Neuronal stem cell (in vitro differentiated cells): ENCODE results near the gene TMC5.
A peak's percentile ranks its signal among the peaks of the same experiment; 100 is the strongest.

Source experiments
- DNase-seq: peaks from one replicate; pipeline ENCODE4 v3.0.0-alpha.2; 2013; ENCODE audit warnings: low spot score
- H2AFZ ChIP-seq: one replicate; pipeline ENCODE4 v1.6.1; 2013; ENCODE audit warnings: mild to moderate bottlenecking, low read length, inconsistent platforms
- H2AK5ac ChIP-seq: 2 replicates; pipeline ENCODE4 v1.6.1; 2013; ENCODE audit warnings: low read depth, mild to moderate bottlenecking, inconsistent platforms, low read length, moderate library complexity, mixed read lengths
- H2BK120ac ChIP-seq: 2 replicates; pipeline ENCODE4 v1.6.1; 2013; ENCODE audit warnings: low read depth, mild to moderate bottlenecking, inconsistent platforms, low read length, moderate library complexity, mixed read lengths
- H2BK12ac ChIP-seq: one replicate; pipeline ENCODE4 v1.6.1; 2013; ENCODE audit warnings: low read length, inconsistent platforms
- H2BK15ac ChIP-seq: 2 replicates; pipeline ENCODE4 v1.6.1; 2013; ENCODE audit warnings: mild to moderate bottlenecking, low read length, inconsistent platforms, mixed read lengths
- H2BK5ac ChIP-seq: one replicate; pipeline ENCODE4 v1.6.1; 2013; ENCODE audit warnings: inconsistent platforms, mild to moderate bottlenecking, low read length, moderate library complexity
- H3K14ac ChIP-seq: one replicate; pipeline ENCODE4 v1.6.1; 2013; ENCODE audit warnings: low read length, inconsistent platforms
- H3K18ac ChIP-seq: 2 replicates; pipeline ENCODE4 v1.6.1; 2013; ENCODE audit warnings: low read length, inconsistent platforms
- H3K23ac ChIP-seq: 2 replicates; pipeline ENCODE4 v1.6.1; 2013; ENCODE audit warnings: low read depth, mild to moderate bottlenecking, mixed read lengths, low read length, inconsistent platforms; ENCODE audit not compliant: poor library complexity
- H3K27ac ChIP-seq: replicated peaks from 3 replicates; pipeline ENCODE4 v1.5.1; 2013; ENCODE audit warnings: low read length, inconsistent platforms
- H3K27me3 ChIP-seq, 3 experiments: 2 replicates each; pipeline ENCODE4 v1.6.1; 2013; ENCODE audit warnings: low read length in 3 of 3, mild to moderate bottlenecking in 2 of 3, inconsistent platforms in 1 of 3, low read depth in 1 of 3, mixed read lengths in 1 of 3, moderate library complexity in 1 of 3; ENCODE audit not compliant: control insufficient read depth in 3 of 3, insufficient read depth in 3 of 3
- H3K36me3 ChIP-seq, 2 donors: replicated peaks in 1 of 2; 2 replicates each; pipeline ENCODE4 v1.6.1; 2013; ENCODE audit warnings: low read length in 2 of 2; ENCODE audit not compliant: control insufficient read depth in 2 of 2, insufficient read depth in 2 of 2
- H3K4ac ChIP-seq: 2 replicates; pipeline ENCODE4 v1.6.1; 2013; ENCODE audit warnings: inconsistent platforms, mild to moderate bottlenecking, low read length, moderate library complexity
- H3K4me1 ChIP-seq, 2 donors: 1 replicate in 1 of 2; 2 replicates in 1 of 2; pipeline ENCODE4 v1.6.1; 2013; ENCODE audit warnings: low read length in 2 of 2, low read depth in 1 of 2; ENCODE audit not compliant: control insufficient read depth in 2 of 2, insufficient read depth in 1 of 2
- H3K4me2 ChIP-seq: one replicate; pipeline ENCODE4 v1.6.1; 2013; ENCODE audit warnings: mild to moderate bottlenecking, low read length, inconsistent platforms; ENCODE audit not compliant: insufficient read depth, poor library complexity, severe bottlenecking
- H3K4me3 ChIP-seq, 2 donors: 2 replicates each; pipeline ENCODE4 v1.5.1; 2013; ENCODE audit warnings: low read length in 2 of 2, mild to moderate bottlenecking in 2 of 2, inconsistent platforms in 1 of 2, moderate library complexity in 1 of 2
- H3K79me1 ChIP-seq: one replicate; pipeline ENCODE4 v1.6.1; 2013; ENCODE audit warnings: low read depth, mild to moderate bottlenecking, inconsistent platforms, low read length, moderate library complexity
- H3K9ac ChIP-seq: one replicate; pipeline ENCODE4 v1.6.1; 2013; ENCODE audit warnings: mild to moderate bottlenecking, low read depth, low read length, inconsistent platforms; ENCODE audit not compliant: poor library complexity
- H3K9me3 ChIP-seq, 2 donors: replicated peaks in 1 of 2; 2 replicates each; pipeline versions ENCODE3 to v1.6.1; 2013; ENCODE audit warnings: low read length in 2 of 2, mild to moderate bottlenecking in 2 of 2, inconsistent platforms in 1 of 2, low read depth in 1 of 2, mixed read lengths in 1 of 2, moderate library complexity in 1 of 2; ENCODE audit not compliant: control insufficient read depth in 2 of 2, insufficient read depth in 1 of 2
- H4K8ac ChIP-seq: one replicate; pipeline ENCODE4 v1.6.1; 2013; ENCODE audit warnings: low read depth, mild to moderate bottlenecking, inconsistent platforms, low read length, moderate library complexity
- H4K91ac ChIP-seq: one replicate; pipeline ENCODE4 v1.6.1; 2013; ENCODE audit warnings: low read length, low read depth, mild to moderate bottlenecking, inconsistent platforms; ENCODE audit not compliant: poor library complexity
- WGBS, 2 donors: extraction: QIAGEN DNeasy Blood & Tissue Kit; methylation state at CpG; one replicate each; pipeline ENCODE4 v1.1.7; 2013; ENCODE audit warnings: missing lambda C conversion rate in 2 of 2, mixed read lengths in 1 of 2; ENCODE audit not compliant: insufficient read length in 2 of 2, insufficient replicate concordance in 1 of 2; ENCODE audit errors: extremely low coverage in 2 of 2; 5-methylcytosine and 5-hydroxymethylcytosine counted together

Gene TMC5

GRCh38 chr16:19523559-19524355 lies 106.1 kb downstream of the TMC5 start, which contains the start of gene CCP110:
CCP110 (plus strand) TSS chr16:19523942; CDS start chr16:19527882, 3,940 bp downstream.
- Histone ChIP-seq H2BK120ac (peak within 1 kb of the TSS; percentile 61), H3K36me3 (peaks cover 5 to 30% of the 10 kb centered on the region in 2 donors), H2BK12ac (no peak within 1 kb of the TSS), H3K18ac (peak within 1 kb of the TSS; percentile 83), H3K27ac (peak within 1 kb of the TSS; percentile 82), H3K79me1 (peaks cover 4% of the 10 kb centered on the region), H3K4me1 (peaks cover 8 to 12% of the 10 kb centered on the region in 2 donors), H3K27me3 (no peaks in the 10 kb centered on the region), H2BK15ac (no peak within 1 kb of the TSS), H3K4me3 (peak within 1 kb of the TSS; percentile 95 to 99), H2AK5ac (peak within 1 kb of the TSS; percentile 18), H4K91ac (no peak within 1 kb of the TSS), H3K14ac (no peak within 1 kb of the TSS), H3K4me2 (peak within 1 kb of the TSS; percentile 75), H3K23ac (peak within 1 kb of the TSS; percentile 86), H3K9ac (peak within 1 kb of the TSS; percentile 93), H3K9me3 (no peaks in the 10 kb centered on the region), H4K8ac (no peak within 1 kb of the TSS), H2AFZ (peak within 1 kb of the TSS; percentile 94), H2BK5ac (peak within 1 kb of the TSS; percentile 72), H3K4ac (no peak within 1 kb of the TSS)
- WGBS, 2 donors, result no CpG with 5 or more reads among the region's 51 CpGs
- DNase-seq, result peak; percentile 87

- Histone ChIP-seq H2AFZ (peak overlapping the region; percentile 94), H3K4me2 (peak overlapping the region; percentile 75), H2BK5ac (peak overlapping the region; percentile 72), H3K23ac (no peak overlapping the region), H2BK15ac (no peak overlapping the region), H3K18ac (peak overlapping the region; percentile 83), H3K4me1 (peaks cover 8 to 12% of the 10 kb centered on the region in 2 donors), H3K4ac (no peak overlapping the region), H2BK12ac (no peak overlapping the region), H2AK5ac (peak overlapping the region; percentile 18), H3K9ac (no peak overlapping the region), H3K27me3 (no peaks in the 10 kb centered on the region), H4K8ac (no peak overlapping the region), H3K79me1 (peaks cover 4% of the 10 kb centered on the region), H4K91ac (no peak overlapping the region), H2BK120ac (peak overlapping the region; percentile 61), H3K14ac (no peak overlapping the region), H3K9me3 (no peaks in the 10 kb centered on the region), H3K4me3 (peak overlapping the region; percentile 95 to 99), H3K27ac (peak overlapping the region; percentile 82), H3K36me3 (peaks cover 6 to 31% of the 10 kb centered on the region in 2 donors)
- DNase-seq, result peak; percentile 1
- no CpG with 5 or more reads among the region's 11 CpGs for WGBS, 2 donors
These were observed 106.6 kb downstream of the TMC5 start for GRCh38 chr16:19524356-19524615.

GRCh38 chr16:19524616-19525384 lies 107.1 kb downstream of the TMC5 start:
- Histone ChIP-seq H2BK12ac (no peak overlapping the region), H3K23ac (no peak overlapping the region), H2BK15ac (no peak overlapping the region), H3K4ac (no peak overlapping the region), H3K4me2 (peak overlapping the region; percentile 75), H3K14ac (no peak overlapping the region), H3K18ac (peak overlapping the region; percentile 83), H3K27ac (no peak overlapping the region), H2AFZ (peak overlapping the region; percentile 94), H4K8ac (no peak overlapping the region), H3K36me3 (peaks cover 7 to 36% of the 10 kb centered on the region in 2 donors), H4K91ac (no peak overlapping the region), H3K9me3 (no peaks in the 10 kb centered on the region), H2AK5ac (no peak overlapping the region), H2BK120ac (no peak overlapping the region), H3K4me1 (peaks cover 8 to 12% of the 10 kb centered on the region in 2 donors), H3K79me1 (peaks cover 4% of the 10 kb centered on the region), H3K9ac (no peak overlapping the region), H3K27me3 (no peaks in the 10 kb centered on the region), H2BK5ac (peak overlapping the region; percentile 72), H3K4me3 (peak overlapping the region; percentile 95 to 99)
- DNase-seq, result peak; percentile 6
- no CpG with 5 or more reads among the region's 19 CpGs for WGBS, 2 donors

- H3K9me3 ChIP-seq, result no peaks in the 10 kb centered on the region
- peaks cover 8 to 12% of the 10 kb centered on the region in 2 donors for H3K4me1 ChIP-seq
- peaks cover 4% of the 10 kb centered on the region for H3K79me1 ChIP-seq
- no peak overlapping the region for H2BK5ac ChIP-seq
- H3K4me3 ChIP-seq, result peak overlapping the region in 1 of 2 donors; percentile 95
- no peak overlapping the region for H3K4ac ChIP-seq
- H3K27me3 ChIP-seq, result no peaks in the 10 kb centered on the region
- H3K14ac ChIP-seq, result no peak overlapping the region
- H2BK15ac ChIP-seq, result no peak overlapping the region
- no peak overlapping the region for H3K9ac ChIP-seq
- H4K8ac ChIP-seq, result no peak overlapping the region
- peak overlapping the region; percentile 94 for H2AFZ ChIP-seq
- no peak for DNase-seq
- H2BK12ac ChIP-seq, result no peak overlapping the region
- no peak overlapping the region for H4K91ac ChIP-seq
- H3K18ac ChIP-seq, result no peak overlapping the region
- no peak overlapping the region for H3K23ac ChIP-seq
- no peak overlapping the region for H2AK5ac ChIP-seq
- no CpG with 5 or more reads among the region's 2 CpGs for WGBS, 2 donors
- no peak overlapping the region for H3K4me2 ChIP-seq
- peaks cover 8 to 38% of the 10 kb centered on the region in 2 donors for H3K36me3 ChIP-seq
- no peak overlapping the region for H3K27ac ChIP-seq
- H2BK120ac ChIP-seq, result no peak overlapping the region
These were observed 107.7 kb downstream of the TMC5 start for GRCh38 chr16:19525385-19525723.
